ENCODE data around the gene ATG13. TPM values are rescaled to one million over a fixed set of nuclear protein-coding genes. Genes with fewer than 3 reads are reported as not detected.

The ATG13 gene
- total and polyA plus RNA-seq, 2 experiments from 2014 or later = 32.9 to 71.1 TPM

GRCh38 chr11:46615756-46616155 is 1.6 kb upstream of the ATG13 start:
- peak overlapping the region; percentile 93 for H3K4me3 Mint-ChIP-seq
- 0 out of 2 replicates have a peak, but pooled peaks cover under 1% of the 10 kb centered on the region for H3K36me3 ChIP-seq (ENCODE audit: insufficient read depth)
- no peaks in the 10 kb centered on the region for H3K27me3 ChIP-seq (ENCODE audit: insufficient read depth)
- ATAC-seq (no peak), DNase-seq (ENCODE audit: low spot score) (no peak)
- H3K36me3 Mint-ChIP-seq (ENCODE audit: low read depth) = peaks cover 3% of the 10 kb centered on the region; the same call in 2 of the 3 replicates
- H3K4me2 ChIP-seq = no peak overlapping the region; the same call in 1 of the 2 replicates
- H3K4me1 Mint-ChIP-seq = peaks cover 15% of the 10 kb centered on the region
- H3K27me3 Mint-ChIP-seq (ENCODE audit: insufficient read depth, low read depth, poor library complexity) = peaks cover 6% of the 10 kb centered on the region
- no peak overlapping the region for H3K4me3 ChIP-seq
- no peaks in the 10 kb centered on the region for H4K20me1 ChIP-seq (replicated peaks; ENCODE audit: insufficient read depth)
- H3K27ac Mint-ChIP-seq = no peak overlapping the region
- H3K4me1 ChIP-seq (ENCODE audit: insufficient read depth) = peaks cover 11% of the 10 kb centered on the region
- no peaks in the 10 kb centered on the region for H3K9me2 ChIP-seq (ENCODE audit: insufficient read depth)
- no peaks in the 10 kb centered on the region for H3K9me3 Mint-ChIP-seq
- no peak overlapping the region for H3K27ac ChIP-seq (ENCODE audit: low read depth)
- peaks cover 15% of the 10 kb centered on the region; the same call in 1 of the 2 replicates for H3F3A ChIP-seq (replicated peaks; ENCODE audit: low read depth)
- TF ChIP-seq ZNF331 (CRISPR knock-in tag; IDR thresholded peaks at IDR 0.05; ENCODE audit: low read depth) = no peak
- TF ChIP-seq NANOG (IDR thresholded peaks at IDR 0.05; ENCODE audit: borderline replicate concordance) = no peak
- TF ChIP-seq REST (IDR thresholded peaks at IDR 0.05; ENCODE audit: unreplicated experiment) = no peak
- TF ChIP-seq CTCF (conservative IDR thresholded peaks at IDR 0.05; ENCODE audit: low read depth in 2 of 2) = no peak
- TF ChIP-seq EZH2 (IDR thresholded peaks at IDR 0.05; ENCODE audit: low read depth, unreplicated experiment) = no peak
- no peak for TF ChIP-seq POLR2AphosphoS5 (IDR thresholded peaks at IDR 0.05; ENCODE audit: low read depth)
- TF ChIP-seq STAT1 (IDR thresholded peaks at IDR 0.05; ENCODE audit: unreplicated experiment) = no peak
- peaks cover 31% of the 10 kb centered on the region for H3K79me2 ChIP-seq (replicated peaks; ENCODE audit: insufficient read depth)
- no peak overlapping the region for H2AFZ ChIP-seq

- Histone ChIP-seq H3K27me3 (ENCODE audit: insufficient read depth) (no peaks in the 10 kb centered on the region), H2AFZ (peak overlapping the region; percentile 54), H3K4me1 (ENCODE audit: insufficient read depth) (peaks cover 11% of the 10 kb centered on the region), H3K27ac (ENCODE audit: low read depth) (peak overlapping the region; percentile 83), H3K4me3 (peak overlapping the region; percentile 99), H4K20me1 (replicated peaks; ENCODE audit: insufficient read depth) (no peaks in the 10 kb centered on the region; the same call in 1 of the 2 replicates), H3K9me2 (ENCODE audit: insufficient read depth) (no peaks in the 10 kb centered on the region), H3K79me2 (replicated peaks; ENCODE audit: insufficient read depth) (peaks cover 40% of the 10 kb centered on the region), H3K4me2 (peak overlapping the region; percentile 93), H3K36me3 (ENCODE audit: insufficient read depth) (0 out of 2 replicates have a peak, but pooled peaks cover 3% of the 10 kb centered on the region), H3F3A (replicated peaks; ENCODE audit: low read depth) (peaks cover 15% of the 10 kb centered on the region; the same call in 1 of the 2 replicates)
- no peaks in the 10 kb centered on the region for H3K9me3 Mint-ChIP-seq
- DNase-seq (ENCODE audit: low spot score) (no peak), ATAC-seq (no peak)
- peak overlapping the region; percentile 100 for H3K27ac Mint-ChIP-seq
- H3K27me3 Mint-ChIP-seq (ENCODE audit: insufficient read depth, low read depth, poor library complexity) = peaks cover 6% of the 10 kb centered on the region
- peak overlapping the region; percentile 93 for H3K4me3 Mint-ChIP-seq
- H3K36me3 Mint-ChIP-seq (ENCODE audit: low read depth) = peaks cover 7% of the 10 kb centered on the region
- H3K4me1 Mint-ChIP-seq = peaks cover 15% of the 10 kb centered on the region
- TF ChIP-seq CTCF (conservative IDR thresholded peaks at IDR 0.05; ENCODE audit: low read depth in 2 of 2) = no peak
- TF ChIP-seq CREB1 (CRISPR knock-in tag; IDR thresholded peaks at IDR 0.05; ENCODE audit: low read depth) = no peak
- TF ChIP-seq NANOG (IDR thresholded peaks at IDR 0.05; ENCODE audit: borderline replicate concordance) = no peak
- TF ChIP-seq ZNF331 (CRISPR knock-in tag; IDR thresholded peaks at IDR 0.05; ENCODE audit: low read depth) = no peak
- no peak for TF ChIP-seq POLR2AphosphoS5 (IDR thresholded peaks at IDR 0.05; ENCODE audit: low read depth)
- TF ChIP-seq REST (IDR thresholded peaks at IDR 0.05; ENCODE audit: unreplicated experiment) = no peak
- no peak for TF ChIP-seq ETS1 (IDR thresholded peaks at IDR 0.05)
- TF ChIP-seq JUNB (IDR thresholded peaks at IDR 0.05; ENCODE audit: unreplicated experiment) = no peak
Observed at GRCh38 chr11:46616551-46617133, 711 bp upstream of the ATG13 start.
